ENCODE data around the gene RUBCNL. TPM values are rescaled to one million over a fixed set of nuclear protein-coding genes. Genes with fewer than 3 reads are reported as not detected.
"Not testable (repeated sequence)": the region's sequence is repeated elsewhere in the genome, so short reads cannot be mapped to it uniquely, and the experiment has no call there.

RUBCNL gene, protein sequence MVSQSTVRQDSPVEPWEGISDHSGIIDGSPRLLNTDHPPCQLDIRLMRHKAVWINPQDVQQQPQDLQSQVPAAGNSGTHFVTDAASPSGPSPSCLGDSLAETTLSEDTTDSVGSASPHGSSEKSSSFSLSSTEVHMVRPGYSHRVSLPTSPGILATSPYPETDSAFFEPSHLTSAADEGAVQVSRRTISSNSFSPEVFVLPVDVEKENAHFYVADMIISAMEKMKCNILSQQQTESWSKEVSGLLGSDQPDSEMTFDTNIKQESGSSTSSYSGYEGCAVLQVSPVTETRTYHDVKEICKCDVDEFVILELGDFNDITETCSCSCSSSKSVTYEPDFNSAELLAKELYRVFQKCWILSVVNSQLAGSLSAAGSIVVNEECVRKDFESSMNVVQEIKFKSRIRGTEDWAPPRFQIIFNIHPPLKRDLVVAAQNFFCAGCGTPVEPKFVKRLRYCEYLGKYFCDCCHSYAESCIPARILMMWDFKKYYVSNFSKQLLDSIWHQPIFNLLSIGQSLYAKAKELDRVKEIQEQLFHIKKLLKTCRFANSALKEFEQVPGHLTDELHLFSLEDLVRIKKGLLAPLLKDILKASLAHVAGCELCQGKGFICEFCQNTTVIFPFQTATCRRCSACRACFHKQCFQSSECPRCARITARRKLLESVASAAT
- polyA plus RNA-seq (ENCODE audit: insufficient read length in 4 of 4), result 1 to 10 TPM; 1.6 to 2.4 (median 2.1) TPM

- DNase-seq (ENCODE audit: low read depth in 4 of 4, low spot score in 3 of 4), result peak in 2 of 4 donors; percentile 42 to 49
Measured at GRCh38 chr13:46387064-46387851, at the start of gene RUBCNL. Gene RUBCNL (minus strand): TSS chr13:46387252. CDS start chr13:46372475, 14,777 bp downstream.

- DNase-seq (ENCODE audit: low read depth in 4 of 4, low spot score in 3 of 4), result not testable (repeated sequence)
Measured at GRCh38 chr13:46429558-46429957, 42.5 kb upstream of the RUBCNL start.

DNA sequence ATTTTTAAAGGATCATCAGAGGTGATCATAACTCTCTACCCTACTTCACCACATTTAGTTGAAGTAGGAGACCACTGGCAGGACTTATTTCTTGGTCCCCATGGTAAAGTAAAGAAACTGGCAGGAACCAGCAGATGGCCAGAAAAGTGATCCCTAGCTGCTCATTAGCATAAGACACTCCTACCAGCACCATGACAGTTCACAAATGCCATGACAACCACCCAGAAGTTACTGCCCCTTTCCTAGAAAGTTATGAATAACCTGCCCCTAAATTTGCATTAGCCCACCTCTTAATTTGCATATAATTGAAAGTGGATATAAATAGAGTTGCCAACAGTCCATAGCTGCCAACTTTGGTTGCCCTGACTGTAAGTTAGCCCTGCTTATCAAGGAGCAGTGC, 18.4 kb upstream of the RUBCNL start:
- DNase-seq (ENCODE audit: low read depth in 4 of 4, low spot score in 3 of 4), result no peak

GRCh38 chr13:46404733-46405100, 17.7 kb upstream of the RUBCNL start:
- no peak for DNase-seq (ENCODE audit: low read depth in 4 of 4, low spot score in 3 of 4)

- no peak for DNase-seq (ENCODE audit: low read depth in 4 of 4, low spot score in 3 of 4)
Measured at GRCh38 chr13:46403851-46404732, 17.0 kb upstream of the RUBCNL start.

DNA sequence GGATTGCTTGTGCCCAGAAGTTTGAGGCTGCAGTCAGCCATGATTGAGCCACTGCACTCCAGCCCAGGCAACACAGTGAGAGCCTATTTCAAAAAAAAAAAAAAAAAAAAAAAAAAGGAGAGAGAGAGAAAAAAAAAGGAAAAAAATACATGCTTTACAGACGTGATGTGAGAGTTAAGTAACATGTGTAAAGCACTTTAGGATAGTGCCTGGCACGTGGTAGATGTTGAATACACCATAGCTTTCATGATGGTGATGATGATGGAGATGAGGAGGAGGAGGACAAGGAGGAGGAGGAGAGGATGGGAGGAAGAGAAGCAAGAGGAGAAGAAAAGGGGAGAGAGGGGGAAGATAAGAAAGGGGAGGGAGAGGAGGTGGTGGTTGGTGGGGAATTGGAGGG, 15.1 kb upstream of the RUBCNL start:
- DNase-seq (ENCODE audit: low read depth in 4 of 4, low spot score in 3 of 4), result no peak

- no peak for DNase-seq (ENCODE audit: low read depth in 4 of 4, low spot score in 3 of 4)
Measured at GRCh38 chr13:46401432-46401831, 14.4 kb upstream of the RUBCNL start.

GRCh38 chr13:46396341-46396740, 9.3 kb upstream of the RUBCNL start:
- DNase-seq (ENCODE audit: low read depth in 4 of 4, low spot score in 3 of 4), result no peak

GRCh38 chr13:46392967-46393366, 5.9 kb upstream of the RUBCNL start:
- no peak for DNase-seq (ENCODE audit: low read depth in 4 of 4, low spot score in 3 of 4)

DNA sequence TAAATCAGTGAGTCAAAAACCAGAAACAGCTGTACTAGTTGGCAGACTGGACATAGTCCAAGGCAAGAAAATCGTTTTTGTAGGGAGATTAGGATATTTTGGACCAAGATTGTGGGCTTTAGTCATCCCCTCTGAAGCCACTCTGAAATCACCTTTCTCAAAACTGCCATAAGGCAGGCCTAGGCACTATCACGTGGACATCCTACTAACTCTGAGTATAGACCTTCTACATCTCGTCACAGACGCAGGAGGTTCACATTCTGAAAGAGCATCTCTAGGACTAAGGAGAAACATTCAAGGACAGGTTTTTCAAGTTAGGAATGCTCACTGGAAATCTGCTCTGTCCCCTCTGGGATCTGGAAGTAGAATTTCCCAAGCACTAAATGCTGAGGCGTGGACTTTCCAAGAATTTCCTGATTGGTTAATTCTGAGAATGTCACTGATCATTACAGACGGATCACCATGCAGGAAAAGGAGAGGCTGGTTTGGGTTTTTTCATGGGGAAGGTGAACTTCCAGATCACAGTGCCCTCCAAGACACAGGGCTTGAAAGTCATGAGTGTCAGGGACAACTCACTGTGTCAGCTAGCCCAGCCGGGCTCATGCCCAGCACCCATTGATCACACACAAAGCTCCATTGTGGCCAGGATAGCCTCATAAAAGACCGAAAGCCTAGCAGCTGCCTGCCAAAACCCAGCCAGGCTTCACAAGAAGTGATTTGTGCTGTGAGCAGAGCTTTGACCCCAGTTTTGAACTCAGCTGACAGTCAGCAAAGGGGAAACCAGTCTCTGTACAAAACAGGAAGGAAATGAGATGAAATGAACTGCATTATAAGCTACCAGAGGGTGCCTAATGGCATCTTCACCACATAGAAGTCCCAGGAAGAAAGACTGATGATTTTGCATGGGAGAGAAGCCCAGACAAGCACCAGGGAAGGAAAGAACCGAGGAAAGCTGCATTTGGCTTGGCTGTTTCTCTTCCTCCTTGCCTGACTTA, 2.7 kb upstream of the RUBCNL start:
- DNase-seq (ENCODE audit: low read depth in 4 of 4, low spot score in 3 of 4), result no peak

- DNase-seq (ENCODE audit: low read depth in 4 of 4, low spot score in 3 of 4), result no peak
Measured at GRCh38 chr13:46388846-46389245, 1.8 kb upstream of the RUBCNL start.

- DNase-seq (ENCODE audit: low read depth in 4 of 4, low spot score in 3 of 4), result no peak
Measured at GRCh38 chr13:46388308-46388707, 1.3 kb upstream of the RUBCNL start.

DNA sequence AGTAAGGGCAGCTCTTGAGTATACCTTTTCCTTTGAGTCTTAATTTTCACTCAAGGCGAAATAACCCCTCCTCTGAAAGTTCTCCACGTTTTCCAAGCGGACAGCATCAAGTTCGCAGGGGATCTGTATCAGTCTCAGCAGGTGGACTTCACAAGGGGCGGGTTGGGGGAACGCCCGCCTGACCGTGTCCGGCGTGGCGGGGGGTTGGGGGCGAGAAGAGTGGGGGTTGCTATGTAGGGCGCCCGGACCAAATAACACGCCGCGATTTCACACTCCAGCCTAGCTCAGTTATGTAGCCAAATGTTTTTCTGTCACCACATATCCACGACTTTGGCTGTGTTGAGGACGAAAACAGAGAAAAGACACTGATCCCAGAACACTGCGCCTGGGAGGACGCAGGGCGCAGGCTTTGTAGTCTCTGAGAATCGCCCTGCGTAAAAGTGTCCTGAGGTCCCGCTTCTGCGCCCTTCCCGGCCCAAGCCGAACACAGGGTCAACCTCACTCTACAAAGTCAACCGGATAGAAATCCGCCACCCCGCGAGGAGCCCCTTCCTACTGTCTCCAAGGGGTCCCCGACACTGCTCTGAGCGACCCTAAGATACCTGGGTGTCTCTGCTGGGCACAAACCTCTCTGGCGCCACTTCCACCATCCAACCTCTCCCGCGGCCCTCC, 524 bp downstream of the RUBCNL start:
- DNase-seq (ENCODE audit: low read depth in 4 of 4, low spot score in 3 of 4), result peak in 1 of 4 donors; percentile 34

DNA sequence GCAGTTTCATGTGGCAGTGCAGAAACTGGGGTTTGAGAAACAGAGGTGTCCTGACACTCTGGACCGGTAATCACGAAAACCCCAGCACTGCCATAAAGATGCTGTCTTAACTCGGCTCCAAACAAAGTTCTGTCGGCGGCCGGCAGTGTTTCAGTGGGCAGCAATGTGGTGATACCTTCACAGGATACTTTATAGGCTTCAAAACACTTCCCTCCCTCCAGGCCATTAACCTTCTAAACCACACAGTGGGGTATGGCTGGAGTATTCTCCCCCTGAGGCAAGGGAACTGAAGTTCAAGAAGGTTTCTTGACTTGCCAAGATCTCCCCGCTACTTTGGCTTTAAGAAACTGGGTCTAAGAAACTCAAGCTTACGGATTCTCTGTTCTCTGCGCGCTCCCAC, 1.1 kb downstream of the RUBCNL start:
- no peak for DNase-seq (ENCODE audit: low read depth in 4 of 4, low spot score in 3 of 4)

DNA sequence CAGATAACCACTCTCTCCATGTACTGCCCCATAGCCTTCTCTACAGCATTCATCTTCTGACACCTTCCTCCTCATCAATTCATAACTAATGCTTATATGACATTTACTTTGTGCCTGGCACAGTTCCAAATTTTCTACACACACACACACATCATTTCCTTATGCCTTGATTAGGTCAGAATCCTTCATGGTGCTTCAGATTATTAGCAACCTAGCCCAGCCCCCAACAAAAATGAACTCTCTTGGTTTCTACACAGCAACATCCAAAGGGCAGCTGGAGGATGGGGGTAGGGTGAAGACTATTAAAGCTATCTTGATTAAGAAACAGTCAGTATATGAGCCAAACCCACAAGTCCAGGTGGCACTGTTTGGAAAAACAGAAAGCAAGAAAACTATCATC, 3.7 kb downstream of the RUBCNL start:
- DNase-seq (ENCODE audit: low read depth in 4 of 4, low spot score in 3 of 4), result no peak

DNA sequence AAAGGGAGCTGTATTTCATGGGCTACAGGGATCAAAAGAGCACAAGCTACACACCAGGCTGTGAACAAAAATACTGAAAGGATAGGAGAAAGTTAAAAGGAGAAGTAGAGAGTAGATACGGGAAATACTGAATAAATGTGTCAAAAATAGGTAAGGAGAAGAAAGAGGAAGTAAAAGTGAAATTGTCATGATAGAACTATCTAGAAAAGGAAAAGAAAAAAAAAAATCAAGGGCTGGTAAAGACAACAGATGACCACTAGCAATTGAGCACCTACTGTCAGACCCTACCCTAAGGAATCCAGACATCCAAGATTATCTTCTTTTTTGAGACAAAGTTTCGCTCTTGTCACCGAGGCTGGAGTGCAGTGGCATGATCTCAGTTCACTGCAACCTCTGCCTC, 4.8 kb downstream of the RUBCNL start:
- DNase-seq (ENCODE audit: low read depth in 4 of 4, low spot score in 3 of 4), result no peak

DNA sequence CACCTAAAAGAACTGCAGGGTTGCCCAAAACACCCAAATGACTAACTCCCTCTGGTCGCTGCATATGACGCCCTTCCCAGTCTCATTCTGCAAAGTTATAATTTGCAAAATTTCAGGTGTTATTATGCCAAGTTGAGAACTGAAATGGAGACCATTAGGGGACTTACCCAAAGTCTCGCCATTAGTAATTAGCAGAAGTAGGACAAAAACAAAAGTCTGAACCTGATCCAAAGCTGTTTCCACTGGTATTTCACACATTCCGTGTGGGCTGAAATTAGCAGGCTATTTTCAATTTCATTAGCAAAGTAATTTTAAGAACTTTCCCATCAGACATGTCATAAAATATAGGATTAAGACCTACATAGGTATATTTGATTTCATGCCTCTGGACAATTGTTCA, 6.8 kb downstream of the RUBCNL start:
- no peak for DNase-seq (ENCODE audit: low read depth in 4 of 4, low spot score in 3 of 4)

DNA sequence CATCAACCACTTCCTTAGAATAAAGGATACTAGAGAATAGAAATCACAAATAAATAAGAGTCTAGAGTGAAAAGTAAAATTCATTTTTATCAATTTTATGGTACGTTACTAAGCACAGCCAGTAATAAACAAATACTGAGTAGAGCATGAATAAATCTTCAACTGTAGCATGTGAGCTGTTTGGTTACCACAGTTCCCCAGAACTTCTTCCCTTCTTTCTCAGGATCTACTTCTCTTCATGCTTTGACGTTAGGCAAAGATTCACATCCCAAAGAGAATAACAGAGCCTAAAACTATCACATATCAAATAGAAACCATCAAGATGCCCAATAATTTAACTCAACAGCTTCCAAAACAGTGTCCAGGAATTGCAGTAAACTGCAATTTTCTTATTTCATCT, 7.4 kb downstream of the RUBCNL start:
- DNase-seq (ENCODE audit: low read depth in 4 of 4, low spot score in 3 of 4), result no peak

DNA sequence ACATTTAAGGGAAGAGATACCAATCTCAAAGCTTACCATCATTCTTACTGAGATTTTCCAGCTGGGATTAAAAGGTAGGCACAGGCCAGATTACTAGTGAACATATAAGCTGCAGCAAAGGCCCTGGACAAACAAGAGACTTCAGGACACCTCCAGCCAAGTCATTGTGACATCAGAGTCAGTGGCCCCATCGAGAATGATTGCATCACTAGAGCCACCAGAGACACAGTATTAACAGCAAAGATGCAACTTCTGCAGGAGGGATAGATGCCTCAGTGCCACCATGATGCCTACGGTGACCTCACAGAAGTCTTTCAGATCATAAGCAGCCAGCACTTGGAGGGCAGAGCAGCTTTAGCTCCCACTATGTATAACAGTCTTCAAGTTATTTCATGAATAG, 8.6 kb downstream of the RUBCNL start:
- DNase-seq (ENCODE audit: low read depth in 4 of 4, low spot score in 3 of 4), result no peak
